IMR-90 (cell line): ENCODE measurements around the gene VRK2. TPM values are rescaled to one million over a fixed set of nuclear protein-coding genes. Genes with fewer than 3 reads are reported as not detected.

Experiments
- ATAC-seq: fragments of 200-7000 bp; cut with Tn5 transposase; 2 replicates; pipeline ENCODE4 v1.9.1; 2020; ENCODE audit warnings: low read depth, mild to moderate bottlenecking, moderate library complexity
- BruUV-seq: library from RNA; stranded (reverse); fragments of 400-500 nt; replicated peaks from 2 replicates; lab custom pipeline; 2021; lab: Mats Ljungman, UMichigan
- CTCF ChIA-PET: fragments of 300-600 bp; formaldehyde crosslinking; extraction: SDS; loops from one replicate; lab custom pipeline; 2021; ENCODE audit warnings: antibody characterized with exemption; lab: Yijun Ruan, JAX
- POLR2A ChIA-PET: fragments of 300-600 bp; sonication (Branson Sonifier 250); formaldehyde crosslinking; loops from one replicate; lab custom pipeline; 2022; ENCODE audit warnings: antibody characterized with exemption; ENCODE audit not compliant: unreplicated experiment; lab: Charles Lee
- DNase-seq: peaks from one replicate; pipeline ENCODE4 v3.0.0; 2013
- H2AFZ ChIP-seq: replicated peaks from 2 replicates; pipeline ENCODE3; 2013; ENCODE audit warnings: low read length, mild to moderate bottlenecking; ENCODE audit not compliant: poor library complexity
- H2AK5ac ChIP-seq: 2 replicates; pipeline ENCODE4 v1.6.1; 2013; ENCODE audit warnings: low read depth, low read length, inconsistent platforms
- H2AK9ac ChIP-seq: replicated peaks from 2 replicates; pipeline ENCODE3; 2013; ENCODE audit warnings: mild to moderate bottlenecking, low read depth, low read length, moderate library complexity; ENCODE audit not compliant: poor library complexity
- H2BK120ac ChIP-seq: 2 replicates; pipeline ENCODE4 v1.6.1; 2013; ENCODE audit warnings: low read depth, low read length, inconsistent platforms
- H2BK15ac ChIP-seq: 3 replicates; pipeline ENCODE4 v1.6.1; 2013; ENCODE audit warnings: low read depth, low read length, inconsistent platforms
- H2BK20ac ChIP-seq: 2 replicates; pipeline ENCODE4 v1.6.1; 2013; ENCODE audit warnings: low read depth, mild to moderate bottlenecking, inconsistent platforms, low read length, moderate library complexity
- H2BK5ac ChIP-seq: 2 replicates; pipeline ENCODE4 v1.6.1; 2013; ENCODE audit warnings: mild to moderate bottlenecking, low read depth, low read length, inconsistent platforms; ENCODE audit not compliant: poor library complexity, severe bottlenecking
- H3K14ac ChIP-seq: replicated peaks from 2 replicates; pipeline ENCODE4 v1.6.1; 2013; ENCODE audit warnings: low read depth, low read length, inconsistent platforms
- H3K18ac ChIP-seq: 2 replicates; pipeline ENCODE4 v1.6.1; 2013; ENCODE audit warnings: low read depth, low read length, control low read depth
- H3K23ac ChIP-seq: 2 replicates; pipeline ENCODE4 v1.6.1; 2013; ENCODE audit warnings: low read depth, low read length, inconsistent platforms
- H3K27ac ChIP-seq: 2 replicates; pipeline ENCODE4 v1.5.1; 2013; ENCODE audit warnings: mild to moderate bottlenecking, control low read depth, low read length; ENCODE audit not compliant: insufficient read depth
- H3K27me3 ChIP-seq: 2 replicates; pipeline ENCODE4 v1.6.1; 2013; ENCODE audit warnings: low read length; ENCODE audit not compliant: control insufficient read depth, insufficient read depth
- H3K36me3 ChIP-seq: 2 replicates; pipeline ENCODE4 v1.6.1; 2013; ENCODE audit warnings: low read length, mixed read lengths; ENCODE audit not compliant: control insufficient read depth, insufficient read depth
- H3K4ac ChIP-seq: 2 replicates; pipeline ENCODE4 v1.6.1; 2013; ENCODE audit warnings: low read depth, low read length, inconsistent platforms
- H3K4me1 ChIP-seq: 2 replicates; pipeline ENCODE4 v1.6.1; 2013; ENCODE audit warnings: low read length, mixed read lengths; ENCODE audit not compliant: control insufficient read depth, insufficient read depth
- H3K4me2 ChIP-seq: 2 replicates; pipeline ENCODE4 v1.6.1; 2013; ENCODE audit warnings: low read depth, mild to moderate bottlenecking, control low read depth, low read length, moderate library complexity
- H3K4me3 ChIP-seq: 2 replicates; pipeline ENCODE4 v1.5.1; 2013; ENCODE audit warnings: low read depth, mild to moderate bottlenecking, control low read depth, low read length, moderate library complexity; ENCODE audit not compliant: insufficient read depth
- H3K56ac ChIP-seq: 2 replicates; pipeline ENCODE4 v1.6.1; 2013; ENCODE audit warnings: low read length, inconsistent platforms; ENCODE audit not compliant: insufficient read depth; ENCODE audit errors: extremely low read depth
- H3K79me1 ChIP-seq, 2 experiments: 2 replicates each; pipeline ENCODE4 v1.6.1; 2013; ENCODE audit warnings: low read length in 2 of 2, inconsistent platforms in 1 of 2, low read depth in 1 of 2
- H3K9ac ChIP-seq: 2 replicates; pipeline ENCODE4 v1.6.1; 2013; ENCODE audit warnings: low read depth, low read length, control low read depth
- H3K9me1 ChIP-seq: 2 replicates; pipeline ENCODE4 v1.6.1; 2013; ENCODE audit warnings: low read length, inconsistent platforms; ENCODE audit not compliant: insufficient read depth
- H3K9me3 ChIP-seq: 2 replicates; pipeline ENCODE4 v1.6.1; 2013; ENCODE audit warnings: low read length; ENCODE audit not compliant: control insufficient read depth, insufficient read depth
- H4K20me1 ChIP-seq: 2 replicates; pipeline ENCODE4 v1.6.1; 2013; ENCODE audit warnings: low read length, inconsistent platforms; ENCODE audit not compliant: insufficient read depth
- H4K5ac ChIP-seq: 2 replicates; pipeline ENCODE4 v1.6.1; 2013; ENCODE audit warnings: mild to moderate bottlenecking, low read depth, low read length, control low read depth
- H4K8ac ChIP-seq, 2 experiments: 2 replicates each; pipeline ENCODE4 v1.6.1; 2013; ENCODE audit warnings: low read depth in 2 of 2, low read length in 2 of 2, control low read depth in 1 of 2, inconsistent platforms in 1 of 2
- H4K91ac ChIP-seq: 2 replicates; pipeline ENCODE4 v1.6.1; 2013; ENCODE audit warnings: low read depth, low read length, inconsistent platforms; ENCODE audit not compliant: insufficient read depth
- CEBPB ChIP-seq: IDR thresholded peaks from 2 replicates; pipeline ENCODE4 v1.6.1; 2012; ENCODE audit warnings: low read depth, low read length, improper control_type of control experiment
- CHD1 ChIP-seq: IDR thresholded peaks from 2 replicates; pipeline ENCODE4 v1.6.1; 2012; ENCODE audit warnings: low read depth, low read length, improper control_type of control experiment
- CTCF ChIP-seq: conservative IDR thresholded peaks from 2 replicates; pipeline ENCODE4 v1.5.1; 2012; ENCODE audit warnings: mild to moderate bottlenecking, low read depth, low read length, improper control_type of control experiment
- ELK1 ChIP-seq: fragments of 150-350 bp; IDR thresholded peaks from 2 replicates; pipeline ENCODE4 v1.6.1; 2016; ENCODE audit warnings: low read depth, mild to moderate bottlenecking, low read length, moderate library complexity, borderline replicate concordance
- FOS ChIP-seq: fragments of 150-350 bp; IDR thresholded peaks from 2 replicates; pipeline ENCODE4 v1.6.1; 2016; ENCODE audit warnings: low read depth, low read length
- MAZ ChIP-seq: IDR thresholded peaks from 2 replicates; pipeline ENCODE4 v1.6.1; 2012; ENCODE audit warnings: low read depth, mild to moderate bottlenecking, low read length, improper control_type of control experiment, moderate library complexity, borderline replicate concordance
- NFE2L2 ChIP-seq: fragments of 150-350 bp; IDR thresholded peaks from 2 replicates; pipeline ENCODE4 v1.6.1; 2016; ENCODE audit warnings: low read depth, mild to moderate bottlenecking, low read length
- RCOR1 ChIP-seq: IDR thresholded peaks from 2 replicates; pipeline ENCODE4 v1.6.1; 2012; ENCODE audit warnings: mild to moderate bottlenecking, low read length, improper control_type of control experiment; ENCODE audit not compliant: insufficient replicate concordance
- SMC3 ChIP-seq: fragments of 150-350 bp; IDR thresholded peaks from 2 replicates; pipeline ENCODE4 v1.6.1; 2016; ENCODE audit warnings: low read depth, mild to moderate bottlenecking, antibody characterized with exemption, low read length, moderate library complexity
- WGBS, 2 experiments: methylation state at CpG; one replicate each; pipeline versions ENCODE4 v1.1.5 to v1.1.7; 2013; ENCODE audit warnings: missing lambda C conversion rate in 2 of 2; ENCODE audit not compliant: insufficient read length in 1 of 2; ENCODE audit errors: extremely low coverage in 2 of 2; 5-methylcytosine and 5-hydroxymethylcytosine counted together
- dilution Hi-C: fragments of 300-500 bp; cut with HindIII; formaldehyde crosslinking; loops from one replicate; pipeline ENCODE4 v1.14.3; 2018; ENCODE audit warnings: low sequenced_read_pairs; ENCODE audit not compliant: unreplicated experiment
- in situ Hi-C: fragments of 300-500 bp; cut with MboI; formaldehyde crosslinking; loops from 3 replicates; pipeline ENCODE4 v1.14.3; 2019; ENCODE audit warnings: low sequenced_read_pairs, inconsistent platforms, mixed read lengths
- intact Hi-C: fragments of 100-400 bp; cut with micrococcal nuclease; formaldehyde crosslinking; loops from 2 replicates; pipeline ENCODE4 v1.10.0; 2022
- polyA plus RNA-seq, 3 experiments: library from polyadenylated mRNA; depleted of rRNA; stranded (reverse); fragments of >200 nt; gene quantifications; 2 replicates each; pipeline ENCODE4 v1.2.3, GENCODE V29; 2012; ENCODE audit warnings: low replicate concordance in 1 of 3
- total RNA-seq: library from RNA; depleted of rRNA; stranded (reverse); fragments of >200 nt; gene quantifications from 2 replicates; pipeline ENCODE4 v1.2.3, GENCODE V29; 2012

The VRK2 gene
- total and polyA plus RNA-seq, 2 of the 4 experiments (the other 2 are of a cell fraction): 12.2 to 22.8 TPM

- H3K4ac ChIP-seq: no peak overlapping the region
- H3K14ac ChIP-seq: no peak overlapping the region
- no CpG with 5 or more reads among the region's 6 CpGs for WGBS, 2 experiments
- H2BK5ac ChIP-seq: no peak overlapping the region
- in situ Hi-C loops (no loop called here), intact Hi-C loops (no loop called here), dilution Hi-C loops (no loop called here)
- no peak overlapping the region for H3K9ac ChIP-seq
- ChIA-PET POLR2A (no interaction called here), CTCF (interaction anchor here (0.9 kb wide), 1 partner anchor 46 kb away, joined by 4 read pairs; no protein-coding TSS in a partner anchor)
- peaks cover 6 to 16% of the 10 kb centered on the region in 2 experiments; a peak in 3 of 4 replicates for H3K79me1 ChIP-seq
- no TSS peak for BruUV-seq
- H3K56ac ChIP-seq: no peak overlapping the region
- no peak overlapping the region for H2AFZ ChIP-seq
- H3K23ac ChIP-seq: no peak overlapping the region
- H2BK15ac ChIP-seq: no peak overlapping the region
- peaks cover 11% of the 10 kb centered on the region for H3K9me1 ChIP-seq
- H3K4me2 ChIP-seq: no peak overlapping the region
- H2BK20ac ChIP-seq: no peak overlapping the region
- H4K5ac ChIP-seq: no peak overlapping the region
- H3K9me3 ChIP-seq: no peaks in the 10 kb centered on the region
- H3K27ac ChIP-seq: no peak overlapping the region
- no peak overlapping the region for H4K91ac ChIP-seq
- H3K4me3 ChIP-seq: no peak overlapping the region
- H2AK5ac ChIP-seq: no peak overlapping the region
- no peak overlapping the region for H3K18ac ChIP-seq
- H4K8ac ChIP-seq: no peak overlapping the region
- no peaks in the 10 kb centered on the region for H3K4me1 ChIP-seq
- H3K36me3 ChIP-seq: peaks cover 3% of the 10 kb centered on the region; the same call in 1 of the 2 replicates
- H3K27me3 ChIP-seq: no peaks in the 10 kb centered on the region
- H2BK120ac ChIP-seq: no peak overlapping the region
- DNase-seq (no peak), ATAC-seq (no peak)
- no peak for TF ChIP-seq SMC3
- TF ChIP-seq RCOR1: no peak
- no peak for TF ChIP-seq FOS
- TF ChIP-seq MAZ: no peak
- TF ChIP-seq CTCF: no peak
- no peak for TF ChIP-seq NFE2L2
- TF ChIP-seq CEBPB: no peak
- TF ChIP-seq CHD1: no peak
- no peak for TF ChIP-seq ELK1
- no peaks in the 10 kb centered on the region for H4K20me1 ChIP-seq
- no peak overlapping the region for H2AK9ac ChIP-seq
These were observed 11.3 kb downstream of the VRK2 start for GRCh38 chr2:58057707-58058530.
